ENCODE measurements around the gene MICALL2.

Gene MICALL2

DNA sequence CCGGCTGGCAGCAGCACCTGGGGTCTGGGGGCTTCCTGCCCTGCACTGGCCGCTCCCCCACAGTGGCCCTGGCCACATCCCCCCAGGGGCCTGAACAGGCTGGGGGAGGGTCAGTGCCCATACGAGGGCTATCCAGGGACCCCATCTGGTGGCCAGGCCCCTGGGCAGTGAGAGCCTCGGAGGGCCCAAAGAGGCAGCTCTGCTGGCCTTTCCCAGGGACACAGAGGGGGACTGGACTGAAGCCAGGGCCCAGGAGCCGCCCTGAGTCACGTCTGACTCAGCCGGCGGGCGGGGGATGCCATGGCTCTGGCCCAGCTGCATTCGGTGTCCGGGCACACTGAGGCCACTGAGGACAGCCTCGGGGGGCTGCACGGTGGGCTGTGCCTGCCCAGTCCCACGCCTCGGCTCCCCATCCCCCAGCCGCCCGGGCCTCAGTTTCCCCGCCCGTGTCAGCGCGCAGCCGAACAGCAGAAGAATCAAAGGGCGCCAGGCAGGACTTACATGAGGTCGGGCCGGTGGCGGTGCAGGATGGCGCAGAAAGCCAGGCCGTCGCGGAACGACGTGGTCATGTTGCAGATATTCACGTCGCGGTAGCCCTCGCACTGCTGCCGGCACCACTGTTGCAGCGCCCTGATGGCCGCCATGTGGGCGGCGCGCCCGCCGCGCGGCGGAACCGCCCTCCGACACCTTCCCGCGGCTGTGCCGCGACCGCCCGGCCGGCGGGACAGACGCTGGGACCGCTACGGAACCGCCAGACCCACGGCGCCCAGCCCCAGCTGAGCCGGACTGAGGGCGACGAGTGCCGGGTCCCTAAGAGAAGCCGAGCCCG lies at the start of gene MICALL2:
Gene MICALL2 (minus strand): TSS at position 788 of the 829 bp plus-strand sequence. CDS start 144 bp downstream, at position 644.
- DNase-seq, result peak; percentile 59

DNA sequence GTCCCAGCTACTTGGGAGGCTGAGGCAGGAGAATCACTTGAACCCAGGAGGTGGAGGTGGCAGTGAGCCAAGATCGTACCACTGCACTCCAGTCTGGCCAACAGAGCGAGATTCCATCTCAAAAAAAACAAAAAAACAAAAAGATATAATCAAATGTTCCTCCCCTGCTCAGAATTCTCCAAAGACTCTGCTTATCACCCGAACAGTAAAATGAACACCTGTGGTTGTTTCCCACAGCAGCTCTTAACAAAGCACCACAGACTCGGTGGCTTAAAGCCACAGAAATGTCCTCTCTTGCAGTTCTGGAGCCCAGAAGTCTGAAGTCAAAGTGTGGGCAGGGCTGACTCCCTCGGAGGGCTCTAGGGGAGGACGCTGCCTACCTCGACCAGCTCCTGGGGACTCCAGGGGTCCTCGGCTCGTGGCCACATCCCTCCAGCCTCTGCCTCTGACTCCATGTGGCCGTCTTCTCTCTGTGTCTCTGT lies 49.0 kb upstream of the MICALL2 start:
- no peak for DNase-seq

DNA sequence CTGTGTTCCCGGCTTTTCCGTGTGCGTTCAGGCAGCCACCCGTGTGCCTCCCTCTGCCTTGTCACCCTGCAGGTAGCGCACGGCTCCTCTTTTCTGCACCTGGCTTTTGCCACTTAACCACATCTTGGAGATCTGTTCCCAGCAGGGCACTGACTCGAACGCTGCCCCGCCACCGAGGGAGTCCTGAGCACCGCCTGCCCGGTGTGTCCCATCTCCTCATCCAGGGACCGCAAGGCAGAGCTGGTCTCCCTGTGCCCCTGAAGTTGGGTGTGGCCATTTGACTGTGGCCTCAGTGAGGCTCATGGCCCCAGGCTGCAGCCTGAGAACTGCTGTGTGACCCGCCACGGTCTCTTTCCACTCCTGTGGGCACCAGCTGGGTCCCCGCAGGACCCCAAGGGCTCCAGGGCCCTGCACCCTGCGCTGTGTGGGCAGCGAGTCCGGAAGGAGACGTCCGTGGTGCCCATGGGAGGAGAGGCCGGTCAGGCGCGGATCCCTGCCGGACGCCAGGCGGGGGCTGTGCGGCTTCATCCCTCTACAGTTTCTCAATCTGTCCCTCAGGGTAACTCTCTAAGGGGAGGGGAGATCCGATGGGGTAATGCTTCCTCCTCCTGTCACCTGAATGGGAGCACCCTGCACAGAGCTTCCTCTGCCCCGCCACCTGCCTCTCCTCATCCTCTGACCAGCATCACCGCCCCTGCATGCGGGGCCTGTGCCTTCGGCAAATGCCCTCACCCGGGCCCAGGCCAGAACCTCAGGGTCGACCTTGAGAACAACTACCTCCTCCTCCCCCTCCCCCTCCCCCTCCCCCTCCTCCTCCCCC lies 46.7 kb upstream of the MICALL2 start:
- DNase-seq, result no peak

DNA sequence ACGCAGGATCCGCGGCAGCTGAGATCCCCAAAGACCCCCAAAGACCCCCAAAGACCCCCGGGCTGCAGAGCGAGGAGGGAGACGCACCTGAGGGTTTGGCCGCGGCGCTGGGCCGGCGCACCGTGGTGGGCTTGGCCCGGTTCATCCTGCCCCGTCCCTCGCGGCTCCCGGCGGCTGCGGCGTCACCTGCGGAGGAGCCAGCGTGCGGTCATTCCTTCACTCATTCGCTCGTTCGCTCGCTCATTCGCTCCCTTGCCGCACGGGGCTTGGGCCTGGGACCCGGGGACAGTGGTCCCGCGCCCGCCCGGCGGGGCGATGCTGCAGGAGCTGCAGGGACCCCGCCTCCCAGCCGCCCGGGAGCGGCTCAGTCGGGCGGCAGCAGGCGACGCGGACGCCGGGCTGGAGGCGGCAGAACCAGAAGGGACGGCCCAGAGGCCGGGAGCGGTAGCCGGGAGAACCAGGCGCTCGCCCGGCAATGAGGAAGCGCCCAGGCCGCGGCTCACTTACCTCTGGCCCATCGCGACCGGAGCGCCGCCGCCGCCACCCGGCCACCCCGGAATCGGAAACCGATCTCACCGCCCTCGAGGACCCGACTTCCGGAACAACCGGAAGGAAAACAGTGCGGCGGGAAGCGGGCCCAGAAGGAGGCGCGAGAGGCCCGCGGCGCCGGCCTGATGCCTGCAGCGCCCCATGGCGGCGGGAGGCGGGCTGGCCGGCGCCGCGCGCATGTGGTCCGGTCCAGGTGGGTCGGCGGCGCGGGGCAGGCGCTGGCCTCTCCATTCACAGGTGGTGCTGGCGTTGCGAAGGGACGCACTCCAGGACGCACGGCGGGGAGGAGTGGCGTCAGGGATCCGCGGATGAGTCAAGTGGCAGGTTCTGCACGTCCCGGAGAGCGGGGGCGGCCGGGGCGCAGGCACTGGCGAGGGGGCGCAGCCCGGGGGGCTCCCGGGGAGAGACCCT lies 44.8 kb upstream of the MICALL2 start, which contains the start of gene INTS1:
Gene INTS1 (minus strand): TSS at position 574 of the 960 bp plus-strand sequence. CDS start 429 bp downstream, at position 145.
- peak; percentile 80 for DNase-seq

DNA sequence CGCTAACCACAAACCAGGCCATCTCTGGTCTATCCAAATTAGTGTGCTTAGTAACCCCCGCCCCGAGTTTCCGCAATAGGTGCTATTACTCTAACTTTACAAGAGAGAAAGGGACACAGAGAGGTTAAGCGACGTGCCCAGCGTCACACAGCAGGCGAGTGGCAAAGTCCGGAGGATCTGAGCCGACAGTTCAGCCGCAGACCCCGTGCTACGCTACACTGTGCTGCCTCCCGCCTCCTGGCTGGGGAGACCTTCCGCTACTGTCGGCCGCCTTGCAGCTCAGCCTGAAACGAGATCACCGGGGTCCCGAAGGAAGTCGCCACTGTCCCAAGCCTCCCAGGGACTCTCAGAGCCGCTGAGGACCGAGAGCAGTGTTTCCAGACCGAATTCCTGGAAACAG lies 44.1 kb upstream of the MICALL2 start:
- DNase-seq, result no peak

DNA sequence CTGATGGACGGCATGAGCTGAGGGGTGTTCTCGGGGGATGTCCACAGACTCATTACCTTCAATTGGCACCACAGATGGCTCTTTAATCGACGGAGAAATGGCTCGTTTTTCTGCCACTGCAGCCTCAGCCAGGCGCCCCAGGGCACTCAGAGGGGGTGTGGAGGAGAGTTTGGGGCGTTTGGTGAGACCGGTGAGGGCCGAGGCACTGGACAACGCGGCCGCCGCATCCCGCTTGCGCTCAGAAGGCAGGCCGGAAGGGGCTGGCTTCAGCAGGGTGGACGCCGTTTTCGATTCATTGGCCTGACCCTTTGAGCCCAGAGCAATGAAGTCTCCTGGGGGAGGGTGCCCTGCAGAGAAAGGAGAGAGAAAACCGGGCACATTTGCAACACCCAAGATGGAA lies 43.6 kb upstream of the MICALL2 start:
- DNase-seq, result no peak

DNA sequence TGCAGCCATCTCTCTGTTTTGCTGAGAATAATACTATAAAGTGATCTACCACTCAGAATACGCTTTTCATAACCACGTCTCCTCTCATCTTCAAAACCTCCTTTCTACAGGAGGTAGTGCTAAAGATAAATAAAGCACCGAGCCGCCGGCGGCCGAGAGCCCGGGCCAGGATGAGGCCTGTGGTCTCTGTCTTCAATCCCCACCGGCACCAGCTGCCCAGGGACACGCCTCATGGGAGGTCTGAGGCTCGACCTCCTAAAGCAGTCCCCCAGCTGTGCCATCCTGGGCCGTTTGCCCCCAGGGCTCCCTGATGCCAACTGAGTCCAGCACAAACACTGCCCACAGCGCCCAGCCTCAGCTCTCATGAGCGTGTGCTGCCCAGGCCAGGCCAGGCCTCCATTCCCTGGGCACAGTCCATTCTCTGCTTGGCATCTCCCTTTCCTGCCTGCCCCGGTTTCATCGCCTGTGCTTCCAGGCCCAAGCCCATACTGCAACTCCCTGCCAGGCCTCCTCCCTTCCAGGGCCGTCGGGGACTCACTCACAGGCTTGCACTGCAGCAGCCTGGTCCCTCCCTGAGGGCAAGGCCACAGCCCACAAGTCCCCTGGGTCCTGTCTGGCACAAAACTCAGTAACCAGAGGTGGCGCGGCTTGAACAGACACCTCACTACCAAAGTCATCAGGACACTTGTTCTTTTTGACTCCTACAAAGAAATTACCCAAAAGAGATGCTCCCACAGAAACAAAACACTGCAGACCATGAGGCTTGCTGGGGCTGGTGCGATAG lies 42.4 kb upstream of the MICALL2 start:
- no peak for DNase-seq

DNA sequence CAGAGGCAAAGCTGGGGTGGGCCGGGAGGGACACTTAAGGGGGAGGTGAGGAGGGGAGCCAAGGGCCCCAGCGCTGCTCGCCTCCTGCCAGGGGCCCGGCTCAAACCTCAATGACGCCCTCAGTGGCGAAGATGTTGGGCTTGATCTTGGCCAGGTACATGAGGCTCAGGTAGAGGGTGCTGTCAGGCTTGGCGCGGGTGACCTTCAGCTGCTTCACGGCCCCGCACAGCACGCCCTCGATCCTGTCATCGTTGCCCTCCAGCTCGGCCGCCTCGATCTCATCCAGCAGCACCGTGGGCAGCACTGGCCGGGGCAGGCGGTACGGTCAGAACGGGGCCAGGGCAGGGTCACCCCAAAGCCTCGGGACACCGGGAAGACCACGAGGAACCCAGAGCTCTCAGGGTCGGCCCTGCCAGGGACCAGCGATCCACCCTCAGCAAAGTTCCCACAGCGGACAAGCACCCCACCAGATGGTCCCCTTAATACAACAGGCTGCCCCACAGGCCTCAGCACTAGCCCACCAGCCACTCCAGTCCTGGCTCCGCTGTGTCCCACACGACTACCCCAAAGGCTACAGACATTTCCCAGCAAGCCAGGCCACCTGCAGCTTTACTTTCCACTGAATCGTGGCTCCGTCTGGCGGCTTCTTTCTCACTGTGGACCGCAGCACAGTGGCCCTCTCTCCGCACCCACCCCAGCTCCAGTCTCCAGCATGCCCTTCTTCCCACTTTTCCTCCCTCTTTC lies 41.0 kb upstream of the MICALL2 start:
- no peak for DNase-seq

DNA sequence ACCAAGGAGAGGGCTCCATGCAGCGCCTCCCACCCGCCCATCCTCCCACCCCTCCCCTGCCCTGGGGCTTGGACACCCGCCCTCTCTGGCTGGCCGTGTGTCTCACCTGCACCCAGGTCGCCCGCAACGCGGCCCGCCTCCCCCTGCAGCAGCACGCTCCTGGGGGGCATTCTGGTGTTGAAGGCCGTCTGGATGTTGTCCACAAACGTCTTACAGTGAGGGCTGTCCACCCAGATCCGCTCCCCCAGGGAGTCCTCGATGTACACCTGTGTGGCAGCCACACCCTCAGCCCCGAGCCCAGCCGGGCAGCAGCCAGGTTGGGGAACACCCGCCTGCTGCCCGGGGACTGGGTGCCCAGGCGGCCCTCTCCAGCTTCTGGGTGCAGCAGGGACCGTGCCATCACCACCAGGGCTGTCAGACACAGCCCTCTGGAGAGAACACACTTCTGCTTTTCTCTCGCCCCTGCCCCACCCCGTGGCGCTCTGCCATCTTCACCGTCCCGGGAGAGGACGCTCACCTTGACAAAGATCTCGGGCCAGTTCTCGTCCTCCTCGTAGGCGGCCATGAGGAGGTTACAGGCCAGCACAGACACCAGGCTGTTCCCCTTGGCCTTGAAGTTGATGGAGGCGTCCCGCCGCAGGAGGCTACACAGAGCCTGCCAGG lies 40.2 kb upstream of the MICALL2 start:
- DNase-seq, result no peak

DNA sequence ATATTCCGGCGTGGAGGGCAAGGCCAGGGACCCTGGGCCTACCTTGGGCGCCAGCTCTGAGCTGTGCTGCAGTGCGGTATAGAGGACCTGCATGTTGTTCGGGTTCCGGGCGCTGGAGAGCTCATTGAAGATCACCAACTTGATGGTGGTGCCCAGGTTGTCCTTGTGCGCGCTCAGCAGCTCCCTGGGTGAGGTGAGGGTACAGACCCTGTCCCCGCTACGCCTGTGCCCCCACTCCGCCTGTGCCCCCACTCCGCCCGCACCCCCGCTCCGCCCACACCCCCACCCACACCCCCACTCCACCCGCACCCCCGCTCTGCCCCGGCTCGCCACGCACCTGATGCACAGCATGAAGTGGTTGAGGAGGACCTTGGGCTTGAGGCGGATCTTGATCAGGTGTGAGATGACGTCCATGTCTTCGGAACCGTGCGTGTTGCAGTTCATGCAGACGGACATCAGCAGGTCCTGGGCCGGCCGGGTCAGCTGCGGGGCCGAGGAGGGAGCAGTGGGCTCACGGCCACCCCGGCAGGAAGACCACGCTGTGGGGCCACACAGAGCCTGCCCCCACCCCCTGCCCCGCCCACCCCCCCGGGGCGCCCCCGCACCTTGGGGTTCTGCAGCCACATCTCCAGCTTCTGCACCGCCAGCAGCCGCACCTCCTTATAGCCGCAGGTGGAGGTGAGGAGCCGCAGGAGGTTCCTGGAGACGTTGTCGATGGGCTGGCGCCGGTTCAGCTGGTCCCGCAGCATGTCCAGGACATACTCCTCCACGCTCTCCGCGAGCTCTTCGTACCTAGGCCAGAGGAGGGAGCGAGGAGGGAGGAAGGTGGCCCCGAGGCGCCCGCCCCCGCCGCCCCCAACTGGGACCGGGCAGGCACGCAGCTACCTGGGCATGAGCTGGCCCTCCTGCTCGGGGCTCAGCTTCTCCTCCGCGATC lies 39.4 kb upstream of the MICALL2 start:
- no peak for DNase-seq

DNA sequence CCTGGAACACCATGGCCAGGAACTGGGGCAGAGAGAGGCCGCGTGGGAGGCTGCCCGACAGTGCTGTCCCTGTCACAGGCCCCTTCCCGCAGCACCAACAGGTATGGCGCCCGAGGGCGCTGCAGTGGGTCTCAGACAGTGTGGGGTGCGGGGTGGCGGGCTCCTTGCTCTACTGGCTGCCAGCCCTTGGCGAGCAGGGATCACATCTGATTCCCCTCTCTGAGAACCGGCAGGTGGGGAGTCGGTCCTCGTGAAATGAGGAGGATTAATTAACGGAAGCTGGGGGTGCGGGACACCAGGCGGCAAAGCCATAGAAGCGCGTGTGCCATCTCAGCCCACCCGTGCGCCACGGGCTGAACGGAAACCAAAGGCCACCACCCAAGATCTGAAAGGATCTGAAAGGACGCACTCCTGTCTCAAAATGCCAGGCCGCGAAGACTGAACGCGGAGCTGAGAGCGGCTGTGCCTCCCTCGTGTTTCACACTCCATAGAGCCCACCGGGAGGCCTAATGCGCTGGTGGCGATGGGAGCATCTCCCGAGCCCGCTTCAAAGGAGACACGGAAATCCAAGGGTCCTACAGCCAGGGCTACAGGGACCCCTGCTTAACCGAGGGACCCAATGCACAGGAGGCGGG lies 38.1 kb upstream of the MICALL2 start:
- no peak for DNase-seq

DNA sequence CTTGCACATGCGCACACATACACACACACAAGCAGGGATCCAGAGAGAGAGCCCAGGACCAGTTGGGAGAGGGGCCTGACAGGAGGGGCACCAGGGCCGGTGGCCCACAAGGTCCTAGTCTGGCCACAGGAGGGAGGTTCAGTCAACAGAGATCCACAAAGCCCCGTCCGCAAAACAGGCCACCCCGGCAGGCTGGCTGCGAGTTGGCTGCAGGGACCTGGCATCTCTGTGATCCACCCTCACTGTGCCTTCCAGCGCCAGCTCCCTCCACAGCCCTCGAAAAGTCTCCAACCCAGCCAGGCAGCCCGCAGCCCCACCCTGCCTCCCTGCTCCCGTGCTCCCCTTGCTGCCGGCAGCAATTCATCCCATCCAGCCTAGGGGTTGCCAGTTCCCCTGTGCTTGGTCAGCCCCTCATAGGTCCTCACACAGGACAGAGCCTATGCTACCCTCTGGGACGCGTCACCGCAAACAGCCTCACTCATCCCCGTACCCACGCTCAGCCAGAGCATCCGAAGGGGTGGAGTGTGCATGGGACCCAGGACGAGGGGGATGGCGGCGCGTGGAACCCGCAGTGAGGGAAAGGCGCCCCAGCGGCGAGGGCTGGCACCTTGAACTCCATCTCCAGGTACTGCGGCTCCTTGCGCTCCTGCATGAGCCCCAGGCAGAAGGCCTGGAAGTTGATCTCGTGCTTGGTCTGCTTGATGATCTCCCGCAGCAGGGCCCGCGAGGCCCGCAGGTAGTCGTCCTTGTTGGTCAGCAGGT lies 37.4 kb upstream of the MICALL2 start:
- DNase-seq, result no peak

DNA sequence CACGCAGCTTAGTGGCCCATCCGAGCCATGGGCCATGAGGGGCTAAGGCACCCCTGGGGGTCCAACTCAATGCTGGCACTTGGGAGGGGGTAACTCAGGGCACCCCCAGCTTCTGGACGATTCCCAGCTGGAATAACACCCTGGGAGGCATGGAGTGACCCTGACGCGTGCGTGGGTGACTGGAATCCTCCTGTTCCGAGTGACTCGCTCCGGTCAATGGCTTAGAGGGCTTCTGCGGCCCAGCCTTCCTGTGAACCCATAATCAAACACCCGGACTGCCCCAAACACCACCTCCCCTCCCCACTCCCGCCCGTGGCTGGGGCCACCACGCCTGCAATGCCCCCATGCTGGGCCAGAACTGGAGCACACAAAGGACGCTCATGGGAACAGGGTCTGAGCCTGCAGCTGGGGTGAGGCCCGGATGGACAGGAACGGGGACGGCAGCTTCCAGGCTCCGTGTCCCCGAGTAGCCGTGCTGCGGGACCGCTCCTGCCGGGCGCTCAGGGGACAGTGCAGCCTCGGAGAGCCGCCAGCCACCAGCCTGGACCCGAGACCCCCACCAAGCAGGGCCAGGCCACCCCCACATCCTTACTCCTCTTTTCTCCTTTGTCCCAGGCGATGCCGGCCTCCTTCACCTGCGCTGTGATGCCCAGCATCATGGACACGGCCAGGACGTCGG lies 36.4 kb upstream of the MICALL2 start:
- no peak for DNase-seq

DNA sequence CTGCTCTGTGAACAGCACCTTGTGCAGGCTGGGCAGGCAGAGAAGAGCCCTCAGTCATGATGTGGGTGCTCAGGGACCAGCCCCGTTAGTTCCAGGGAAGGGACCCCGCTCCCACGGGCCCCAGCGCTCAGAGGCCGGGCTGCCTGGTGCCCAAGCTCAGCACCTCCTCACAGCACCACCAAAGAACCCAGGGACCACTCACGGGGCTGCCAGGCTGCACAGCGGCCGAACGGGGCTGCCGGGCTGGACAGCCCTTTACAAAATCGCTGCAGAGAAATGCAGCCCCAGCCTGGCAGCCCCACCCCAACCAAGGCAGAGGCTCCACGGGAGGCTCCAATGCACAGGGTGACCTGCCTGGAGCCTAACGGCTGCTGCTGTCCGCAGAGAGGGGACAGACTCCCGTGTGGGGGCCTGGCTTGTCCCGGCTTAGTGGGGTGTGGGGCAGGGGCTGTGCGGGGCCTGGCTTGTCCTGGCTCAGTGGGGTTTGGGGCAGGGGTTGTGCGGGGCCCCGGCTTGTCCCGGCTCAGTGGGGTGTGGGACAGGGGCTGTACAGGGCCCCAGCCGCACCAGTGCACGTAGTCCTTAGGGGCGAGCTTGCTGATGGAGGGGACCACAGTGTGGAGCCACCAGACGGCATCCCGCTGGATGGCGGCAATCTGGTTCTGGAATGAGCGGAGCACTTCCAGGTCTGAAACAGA lies 35.7 kb upstream of the MICALL2 start:
- DNase-seq, result no peak

DNA sequence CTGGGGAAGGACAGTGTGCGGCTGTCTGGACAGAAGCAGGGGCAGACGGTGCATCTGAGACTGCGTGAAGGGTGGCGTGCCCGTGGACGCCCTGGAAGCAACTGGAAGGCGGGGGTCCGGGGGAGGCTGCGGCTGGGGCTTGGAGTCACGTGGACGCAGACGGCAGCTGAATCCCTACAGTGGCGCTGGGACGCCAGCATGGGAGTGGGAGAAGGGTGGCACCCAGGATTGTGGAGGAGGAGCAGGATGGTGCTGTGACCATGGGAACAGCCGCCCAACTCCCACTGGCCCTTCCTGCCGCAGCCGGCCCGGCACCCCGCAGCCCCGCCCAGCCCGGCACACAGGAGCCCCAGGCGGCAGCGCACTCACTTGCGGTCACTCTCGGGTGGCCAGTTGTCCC lies 35.2 kb upstream of the MICALL2 start:
- DNase-seq, result no peak

DNA sequence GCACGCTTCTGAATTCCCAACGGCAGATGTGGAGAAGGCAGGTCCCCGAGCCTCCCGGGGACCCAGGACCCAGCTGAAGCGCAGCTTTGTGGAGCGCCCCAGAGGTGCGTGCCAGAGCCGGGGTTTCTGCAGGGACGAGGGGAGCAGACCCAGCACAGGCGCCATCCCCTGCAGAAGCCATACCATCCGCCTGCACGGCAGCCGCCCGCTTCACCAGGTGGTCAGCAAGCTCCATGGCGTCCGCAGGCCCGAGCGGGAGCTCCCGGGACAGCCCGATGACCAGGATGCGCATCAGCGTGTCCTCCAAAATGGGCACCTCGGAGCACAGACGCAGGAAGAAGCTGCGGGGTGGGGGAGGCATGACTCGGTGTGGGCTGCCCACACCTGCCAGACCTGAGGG lies 34.3 kb upstream of the MICALL2 start:
- no peak for DNase-seq

DNA sequence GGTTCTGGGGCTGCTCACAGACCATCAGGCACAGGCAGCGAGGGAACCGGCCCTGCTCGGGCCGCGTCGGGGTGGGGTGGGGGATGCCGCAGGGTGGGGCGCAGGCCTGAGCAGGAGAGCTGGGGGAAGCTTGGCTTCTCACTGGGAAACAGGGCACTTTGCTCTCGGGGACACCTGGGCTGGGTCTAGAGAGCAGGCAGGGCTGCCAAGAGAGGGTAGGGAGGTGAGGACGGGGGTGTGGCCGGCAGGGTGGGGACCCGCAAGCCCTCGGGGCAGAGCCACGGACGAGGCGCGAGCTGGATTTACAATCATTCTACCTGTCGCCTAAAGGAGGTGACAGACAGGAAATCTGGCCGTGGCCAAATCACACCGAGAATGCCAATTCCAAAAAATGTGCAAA lies 33.9 kb upstream of the MICALL2 start:
- no peak for DNase-seq

Measured in amniotic stem cell (primary cell).